ENCODE data around the gene ZNF624. TPM values are rescaled to one million over a fixed set of nuclear protein-coding genes. Genes with fewer than 3 reads are reported as not detected.
"Not testable (repeated sequence)": the region's sequence is repeated elsewhere in the genome, so short reads cannot be mapped to it uniquely, and the experiment has no call there.

The ZNF624 gene
- total RNA-seq (2012; rRNA removed), result 3.8 and 4.2 TPM in 2 replicates
- polyA plus RNA-seq (2012; rRNA removed), result 0.55 and 0.80 TPM in 2 replicates
- polyA plus RNA-seq (2012; cell fraction: cytosol; rRNA removed), result 0.41 and 1.1 TPM in 2 replicates
- 0.44 and 1.0 TPM in 2 replicates for polyA plus RNA-seq (2012; cell fraction: nucleus; rRNA removed; ENCODE audit: low replicate concordance)
- percentile 50 among the genes with signal in this experiment for Bru-seq, nascent RNA
- percentile 48 among the genes with signal in this experiment for BruChase-seq, experiment 1, labeled RNA remaining after a 6-hour chase
- percentile 47 among the genes with signal in this experiment for BruChase-seq, experiment 2, labeled RNA remaining after a 2-hour chase
- long read RNA-seq, full-length matches to known transcripts, result 4 of 4 reads
- long read RNA-seq, partial matches to known transcripts, result 0 of 4 reads
- long read RNA-seq, other reads (novel, unspliced or antisense), result 0 of 4 reads

GRCh38 chr17:16653367-16654041 is at the start of gene ZNF624:
ZNF624 (minus strand) TSS chr17:16653850.
- no peak within 1 kb of the TSS for H3K56ac ChIP-seq (ENCODE audit: extremely low read depth, insufficient read depth, low read length)
- H3K4me1 ChIP-seq (ENCODE audit: control insufficient read depth, insufficient read depth, low read length), result 0 out of 2 replicates have a peak, but pooled peaks cover 2% of the 10 kb centered on the region
- in situ Hi-C loops (cut with MboI; ENCODE audit: low sequenced_read_pairs), result no loop called here
- peak within 1 kb of the TSS; percentile 87 for H3K9ac ChIP-seq (ENCODE audit: low read depth, low read length)
- no peak for TF ChIP-seq USF2 (IDR thresholded peaks at IDR 0.05; ENCODE audit: low read depth, low read length)
- peak; percentile 87 for TF ChIP-seq MAZ (IDR thresholded peaks at IDR 0.05; ENCODE audit: borderline replicate concordance, low read depth, low read length)
- peak; percentile 37; the same call in 1 of the 2 replicates for TF ChIP-seq MXI1 (IDR thresholded peaks at IDR 0.05; ENCODE audit: borderline replicate concordance, low read depth, low read length)
- H3K79me1 ChIP-seq (ENCODE audit: low read depth in 1 of 2, low read length in 2 of 2), result peaks cover 6 to 7% of the 10 kb centered on the region in 2 experiments; a peak in 2 of 4 replicates
- peak within 1 kb of the TSS; percentile 79 for H3K14ac ChIP-seq (replicated peaks; ENCODE audit: low read depth, low read length)
- peak within 1 kb of the TSS; percentile 98 for H3K4me2 ChIP-seq (ENCODE audit: low read depth, low read length)
- H2BK20ac ChIP-seq (ENCODE audit: low read depth, low read length), result no peak within 1 kb of the TSS
- no TSS peak for BruUV-seq (replicated peaks)
- peak within 1 kb of the TSS; percentile 78 for H3K27ac ChIP-seq (ENCODE audit: insufficient read depth, low read length)
- 1% methylated on average over 16 of the region's 55 CpGs; no CpG with 5 or more reads in 1 of the 2 experiments for WGBS, 2 experiments (ENCODE audit: extremely low coverage in 2 of 2, insufficient read length in 1 of 2)
- H4K8ac ChIP-seq (ENCODE audit: low read depth in 2 of 2, low read length in 2 of 2), result peak within 1 kb of the TSS; percentile 73 to 84
- no peaks in the 10 kb centered on the region for H3K36me3 ChIP-seq (ENCODE audit: control insufficient read depth, insufficient read depth, low read length)
- dilution Hi-C loops (cut with HindIII; ENCODE audit: low sequenced_read_pairs, unreplicated experiment), result no loop called here
- peak within 1 kb of the TSS; percentile 98 for H4K5ac ChIP-seq (ENCODE audit: low read depth, low read length)
- peak within 1 kb of the TSS; percentile 46; the same call in 1 of the 2 replicates for H4K91ac ChIP-seq (ENCODE audit: insufficient read depth, low read depth, low read length)
- ChIA-PET CTCF (no interaction called here), POLR2A (ENCODE audit: unreplicated experiment) (no interaction called here)
- H2AFZ ChIP-seq (replicated peaks; ENCODE audit: low read length, poor library complexity), result peak within 1 kb of the TSS; percentile 95
- no peak within 1 kb of the TSS for H2BK15ac ChIP-seq (ENCODE audit: low read depth, low read length)
- peak within 1 kb of the TSS; percentile 51 for H2BK5ac ChIP-seq (ENCODE audit: low read depth, low read length, poor library complexity, severe bottlenecking)
- no peak within 1 kb of the TSS for H2AK5ac ChIP-seq (ENCODE audit: low read depth, low read length)
- H3K4ac ChIP-seq (ENCODE audit: low read depth, low read length), result peak within 1 kb of the TSS; percentile 58
- H4K20me1 ChIP-seq (ENCODE audit: insufficient read depth, low read length), result no peaks in the 10 kb centered on the region
- ATAC-seq (ENCODE audit: low read depth), result peak; percentile 97
- peak within 1 kb of the TSS; percentile 48 for H3K18ac ChIP-seq (ENCODE audit: low read depth, low read length)
- H3K27me3 ChIP-seq (ENCODE audit: control insufficient read depth, insufficient read depth, low read length), result peaks cover 4% of the 10 kb centered on the region
- peak within 1 kb of the TSS; percentile 39; the same call in 1 of the 2 replicates for H3K23ac ChIP-seq (ENCODE audit: low read depth, low read length)
- peak within 1 kb of the TSS; percentile 71 for H2AK9ac ChIP-seq (replicated peaks; ENCODE audit: low read depth, low read length, poor library complexity)
- H2BK120ac ChIP-seq (ENCODE audit: low read depth, low read length), result no peak within 1 kb of the TSS
- intact Hi-C loops (cut with micrococcal nuclease), result no loop called here
- DNase-seq, result peak; percentile 83
- peaks cover 3% of the 10 kb centered on the region; the same call in 1 of the 2 replicates for H3K9me1 ChIP-seq (ENCODE audit: insufficient read depth, low read length)
- peak within 1 kb of the TSS; percentile 69 for H3K4me3 ChIP-seq (ENCODE audit: insufficient read depth, low read depth, low read length)
- H3K9me3 ChIP-seq (ENCODE audit: control insufficient read depth, insufficient read depth, low read length), result no peaks in the 10 kb centered on the region

GRCh38 chr17:16697603-16698002 is 44.0 kb upstream of the ZNF624 start:
- H4K91ac ChIP-seq (ENCODE audit: insufficient read depth, low read depth, low read length); CTCF ChIA-PET; intact Hi-C loops (cut with micrococcal nuclease); H2BK15ac ChIP-seq (ENCODE audit: low read depth, low read length); H4K8ac ChIP-seq (ENCODE audit: low read depth in 2 of 2, low read length in 2 of 2); H3K9me1 ChIP-seq (ENCODE audit: insufficient read depth, low read length); H3K23ac ChIP-seq (ENCODE audit: low read depth, low read length); H2BK20ac ChIP-seq (ENCODE audit: low read depth, low read length); H3K4me3 ChIP-seq (ENCODE audit: insufficient read depth, low read depth, low read length); H3K4me1 ChIP-seq (ENCODE audit: control insufficient read depth, insufficient read depth, low read length); BruUV-seq (replicated peaks); dilution Hi-C loops (cut with HindIII; ENCODE audit: low sequenced_read_pairs, unreplicated experiment); H2AK9ac ChIP-seq (replicated peaks; ENCODE audit: low read depth, low read length, poor library complexity); H3K79me1 ChIP-seq (ENCODE audit: low read depth in 1 of 2, low read length in 2 of 2); POLR2A ChIA-PET (ENCODE audit: unreplicated experiment); H3K9ac ChIP-seq (ENCODE audit: low read depth, low read length); H3K56ac ChIP-seq (ENCODE audit: extremely low read depth, insufficient read depth, low read length); H3K14ac ChIP-seq (replicated peaks; ENCODE audit: low read depth, low read length); in situ Hi-C loops (cut with MboI; ENCODE audit: low sequenced_read_pairs); H4K20me1 ChIP-seq (ENCODE audit: insufficient read depth, low read length); H3K27me3 ChIP-seq (ENCODE audit: control insufficient read depth, insufficient read depth, low read length); H3K4me2 ChIP-seq (ENCODE audit: low read depth, low read length); H2BK120ac ChIP-seq (ENCODE audit: low read depth, low read length); H4K5ac ChIP-seq (ENCODE audit: low read depth, low read length); H3K4ac ChIP-seq (ENCODE audit: low read depth, low read length); H3K27ac ChIP-seq (ENCODE audit: insufficient read depth, low read length); DNase-seq; H3K18ac ChIP-seq (ENCODE audit: low read depth, low read length); ATAC-seq (ENCODE audit: low read depth); H2BK5ac ChIP-seq (ENCODE audit: low read depth, low read length, poor library complexity, severe bottlenecking); H3K9me3 ChIP-seq (ENCODE audit: control insufficient read depth, insufficient read depth, low read length); H3K36me3 ChIP-seq (ENCODE audit: control insufficient read depth, insufficient read depth, low read length); H2AFZ ChIP-seq (replicated peaks; ENCODE audit: low read length, poor library complexity); H2AK5ac ChIP-seq (ENCODE audit: low read depth, low read length): not testable (repeated sequence)
- no CpG with 5 or more reads among the region's 5 CpGs for WGBS, 2 experiments (ENCODE audit: extremely low coverage in 2 of 2, insufficient read length in 1 of 2)

Measured in IMR-90 (cell line).